Esophagus muscularis mucosa (tissue), 4 donors: Measurements from ENCODE around the gene PAK5. TPM values are rescaled to one million over a fixed set of nuclear protein-coding genes. Genes with fewer than 3 reads are reported as not detected.

Experiments used
- DNase-seq: peaks from one replicate; pipeline ENCODE4 v3.0.0-alpha.2; 2017; ENCODE audit errors: extremely low spot score
- H3K27ac ChIP-seq, 4 donors: fragments of 200-600 bp; sonication (generic); replicated peaks in 1 of 4; 1 replicate in 3 of 4; 2 replicates in 1 of 4; pipeline ENCODE4 v1.5.1; 2016 to 2019; ENCODE audit warnings: mild to moderate bottlenecking in 1 of 4
- H3K27me3 ChIP-seq, 4 donors: fragments of 200-600 bp; sonication (generic); one replicate each; pipeline versions ENCODE4 v1.5.1 to v1.6.0; 2016 to 2019
- H3K36me3 ChIP-seq, 4 donors: fragments of 200-600 bp; sonication (generic); one replicate each; pipeline ENCODE4 v1.5.1; 2016 to 2019
- H3K4me1 ChIP-seq, 4 donors: fragments of 200-600 bp; sonication (generic); one replicate each; pipeline ENCODE4 v1.5.1; 2016 to 2019
- H3K4me3 ChIP-seq, 4 donors: fragments of 200-600 bp; sonication (generic); 1 replicate in 2 of 4; 2 replicates in 2 of 4; pipeline ENCODE4 v1.5.1; 2016 to 2019; ENCODE audit warnings: mild to moderate bottlenecking in 4 of 4, moderate library complexity in 1 of 4
- H3K9me3 ChIP-seq, 4 donors: fragments of 200-600 bp; sonication (generic); 1 replicate in 3 of 4; 2 replicates in 1 of 4; pipeline ENCODE4 v1.5.1; 2016 to 2019
- EP300 ChIP-seq: sonication (generic); formaldehyde crosslinking; IDR thresholded peaks from one replicate; pipeline ENCODE4 v1.6.1; 2017; ENCODE audit warnings: antibody characterized with exemption
- POLR2A ChIP-seq: fragments of 450-650 bp; IDR thresholded peaks from one replicate; pipeline ENCODE4 v1.6.1; 2017; ENCODE audit warnings: antibody characterized with exemption, moderate library complexity, mild to moderate bottlenecking, low read depth
- POLR2AphosphoS5 ChIP-seq, 2 donors: sonication (generic); formaldehyde crosslinking; IDR thresholded peaks; one replicate each; pipeline ENCODE4 v1.6.1; 2017; ENCODE audit warnings: antibody characterized with exemption in 2 of 2
- WGBS: methylation state at CpG from one replicate; pipeline ENCODE4 v1.1.5; 2018; 5-methylcytosine and 5-hydroxymethylcytosine counted together
- intact Hi-C: fragments of 100-400 bp; cut with DNase I; formaldehyde crosslinking; loops from one replicate; pipeline ENCODE4 v1.15.1; 2023
- total RNA-seq, 4 donors: library from RNA; depleted of rRNA; stranded (reverse); fragments of >200 nt; gene quantifications; one replicate each; pipeline versions ENCODE4 v1.1.0 to v1.2.1, GENCODE V29; 2016
- TF ChIP-seq, protein P1 (sequence below), 3 experiments: fragments of 200-600 bp in 2 of 3; fragments of 450-650 bp in 1 of 3; sonication (generic) in 2 of 3; IDR thresholded peaks; one replicate each; pipeline ENCODE4 v1.5.1; 2017 to 2019; ENCODE audit warnings: antibody characterized with exemption in 3 of 3, mild to moderate bottlenecking in 2 of 3, moderate library complexity in 1 of 3

Gene PAK5
- total RNA-seq, 4 donors from 2014 or later = 0.06 to 0.42 (median 0.20) TPM

- 62% methylated on average over 2 of the region's 2 CpGs for WGBS
- intact Hi-C loops = no loop called here
- no peak for DNase-seq
- Histone ChIP-seq H3K9me3 (no peaks in the 10 kb centered on the region), H3K27ac (no peak overlapping the region), H3K4me3 (no peak overlapping the region), H3K36me3 (no peaks in the 10 kb centered on the region), H3K27me3 (no peaks in the 10 kb centered on the region), H3K4me1 (peaks cover 0 to 18% (median 12%) of the 10 kb centered on the region in 4 donors)
- no peak for TF ChIP-seq POLR2A
- no peak for TF ChIP-seq EP300
- no peak for TF ChIP-seq POLR2AphosphoS5 (IDR thresholded peaks at IDR 0.05)
- TF ChIP-seq, protein P1, sequence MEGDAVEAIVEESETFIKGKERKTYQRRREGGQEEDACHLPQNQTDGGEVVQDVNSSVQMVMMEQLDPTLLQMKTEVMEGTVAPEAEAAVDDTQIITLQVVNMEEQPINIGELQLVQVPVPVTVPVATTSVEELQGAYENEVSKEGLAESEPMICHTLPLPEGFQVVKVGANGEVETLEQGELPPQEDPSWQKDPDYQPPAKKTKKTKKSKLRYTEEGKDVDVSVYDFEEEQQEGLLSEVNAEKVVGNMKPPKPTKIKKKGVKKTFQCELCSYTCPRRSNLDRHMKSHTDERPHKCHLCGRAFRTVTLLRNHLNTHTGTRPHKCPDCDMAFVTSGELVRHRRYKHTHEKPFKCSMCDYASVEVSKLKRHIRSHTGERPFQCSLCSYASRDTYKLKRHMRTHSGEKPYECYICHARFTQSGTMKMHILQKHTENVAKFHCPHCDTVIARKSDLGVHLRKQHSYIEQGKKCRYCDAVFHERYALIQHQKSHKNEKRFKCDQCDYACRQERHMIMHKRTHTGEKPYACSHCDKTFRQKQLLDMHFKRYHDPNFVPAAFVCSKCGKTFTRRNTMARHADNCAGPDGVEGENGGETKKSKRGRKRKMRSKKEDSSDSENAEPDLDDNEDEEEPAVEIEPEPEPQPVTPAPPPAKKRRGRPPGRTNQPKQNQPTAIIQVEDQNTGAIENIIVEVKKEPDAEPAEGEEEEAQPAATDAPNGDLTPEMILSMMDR (IDR thresholded peaks at IDR 0.05) = no peak
These were observed 343.2 kb downstream of the PAK5 start for GRCh38 chr20:9495701-9496100.

DNA sequence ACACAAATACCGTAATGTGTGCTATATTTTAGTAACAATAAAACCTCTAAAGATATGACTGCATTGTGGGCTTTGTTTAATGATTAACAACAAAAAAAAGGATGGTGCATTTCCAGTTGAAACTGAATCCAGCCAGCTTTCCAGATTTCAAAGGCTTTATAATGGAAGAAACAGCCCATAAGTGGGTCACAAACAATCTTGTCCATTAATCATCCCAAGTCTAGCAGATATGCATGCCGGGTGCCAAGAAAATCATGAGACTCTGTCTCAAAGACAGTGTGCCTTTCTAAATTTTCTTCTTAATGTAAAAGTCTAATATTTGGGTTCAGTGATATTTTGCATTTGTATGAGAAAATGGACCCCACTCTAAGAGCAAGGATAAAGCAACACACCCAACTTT is 345.1 kb downstream of the PAK5 start:
- H3K9me3 ChIP-seq = no peaks in the 10 kb centered on the region
- no peaks in the 10 kb centered on the region for H3K36me3 ChIP-seq
- TF ChIP-seq EP300 (no peak), POLR2AphosphoS5 (IDR thresholded peaks at IDR 0.05) (no peak), POLR2A (no peak)
- TF ChIP-seq, protein P1 (IDR thresholded peaks at IDR 0.05) = no peak
- H3K27me3 ChIP-seq = no peaks in the 10 kb centered on the region
- no peak for DNase-seq
- no peak overlapping the region for H3K27ac ChIP-seq
- intact Hi-C loops = no loop called here
- peaks cover 0 to 18% (median 12%) of the 10 kb centered on the region in 4 donors for H3K4me1 ChIP-seq
- no peak overlapping the region for H3K4me3 ChIP-seq
- WGBS = 61% methylated on average over 2 of the region's 2 CpGs

- Histone ChIP-seq H3K4me1 (peaks cover 0 to 18% (median 12%) of the 10 kb centered on the region in 4 donors), H3K9me3 (no peaks in the 10 kb centered on the region), H3K27me3 (no peaks in the 10 kb centered on the region), H3K36me3 (no peaks in the 10 kb centered on the region), H3K27ac (no peak overlapping the region), H3K4me3 (no peak overlapping the region)
- TF ChIP-seq, protein P1 (IDR thresholded peaks at IDR 0.05) = no peak
- TF ChIP-seq EP300 = no peak
- TF ChIP-seq POLR2AphosphoS5 (IDR thresholded peaks at IDR 0.05) = no peak
- no peak for TF ChIP-seq POLR2A
- intact Hi-C loops = no loop called here
- WGBS = 70% methylated on average over 4 of the region's 4 CpGs
- no peak for DNase-seq
These were observed 346.8 kb downstream of the PAK5 start for GRCh38 chr20:9492067-9492466.

GRCh38 chr20:9491324-9491723 is 347.6 kb downstream of the PAK5 start:
- TF ChIP-seq POLR2A (no peak), POLR2AphosphoS5 (IDR thresholded peaks at IDR 0.05) (no peak), EP300 (no peak)
- TF ChIP-seq, protein P1 (IDR thresholded peaks at IDR 0.05) = no peak
- Histone ChIP-seq H3K9me3 (no peaks in the 10 kb centered on the region), H3K27ac (no peak overlapping the region), H3K36me3 (no peaks in the 10 kb centered on the region), H3K4me3 (no peak overlapping the region), H3K27me3 (no peaks in the 10 kb centered on the region), H3K4me1 (peaks cover 0 to 18% (median 12%) of the 10 kb centered on the region in 4 donors)
- intact Hi-C loops = no loop called here
- no peak for DNase-seq
- WGBS = 91% methylated on average over 1 of the region's 1 CpG

GRCh38 chr20:9490631-9491030 is 348.2 kb downstream of the PAK5 start:
- DNase-seq = no peak
- Histone ChIP-seq H3K9me3 (no peaks in the 10 kb centered on the region), H3K36me3 (no peaks in the 10 kb centered on the region), H3K27me3 (no peaks in the 10 kb centered on the region), H3K4me3 (no peak overlapping the region), H3K4me1 (peaks cover 0 to 16% (median 12%) of the 10 kb centered on the region in 4 donors), H3K27ac (no peak overlapping the region)
- intact Hi-C loops = no loop called here
- WGBS = 96% methylated on average over 3 of the region's 3 CpGs
- TF ChIP-seq, protein P1 (IDR thresholded peaks at IDR 0.05) = no peak
- TF ChIP-seq POLR2AphosphoS5 (IDR thresholded peaks at IDR 0.05) (no peak), POLR2A (no peak), EP300 (no peak)
